HG03097 (cell line): ENCODE results near the gene WNK3.
"Not testable (repeated sequence)": the region's sequence is repeated elsewhere in the genome, so short reads cannot be mapped to it uniquely, and the experiment has no call there.

Experiments used
- ATAC-seq: cut with Tn5 transposase; IDR thresholded peaks from one replicate; pipeline ENCODE4 v1.9.1; 2021; ENCODE audit not compliant: unreplicated experiment, low FRiP score

WNK3 gene

DNA sequence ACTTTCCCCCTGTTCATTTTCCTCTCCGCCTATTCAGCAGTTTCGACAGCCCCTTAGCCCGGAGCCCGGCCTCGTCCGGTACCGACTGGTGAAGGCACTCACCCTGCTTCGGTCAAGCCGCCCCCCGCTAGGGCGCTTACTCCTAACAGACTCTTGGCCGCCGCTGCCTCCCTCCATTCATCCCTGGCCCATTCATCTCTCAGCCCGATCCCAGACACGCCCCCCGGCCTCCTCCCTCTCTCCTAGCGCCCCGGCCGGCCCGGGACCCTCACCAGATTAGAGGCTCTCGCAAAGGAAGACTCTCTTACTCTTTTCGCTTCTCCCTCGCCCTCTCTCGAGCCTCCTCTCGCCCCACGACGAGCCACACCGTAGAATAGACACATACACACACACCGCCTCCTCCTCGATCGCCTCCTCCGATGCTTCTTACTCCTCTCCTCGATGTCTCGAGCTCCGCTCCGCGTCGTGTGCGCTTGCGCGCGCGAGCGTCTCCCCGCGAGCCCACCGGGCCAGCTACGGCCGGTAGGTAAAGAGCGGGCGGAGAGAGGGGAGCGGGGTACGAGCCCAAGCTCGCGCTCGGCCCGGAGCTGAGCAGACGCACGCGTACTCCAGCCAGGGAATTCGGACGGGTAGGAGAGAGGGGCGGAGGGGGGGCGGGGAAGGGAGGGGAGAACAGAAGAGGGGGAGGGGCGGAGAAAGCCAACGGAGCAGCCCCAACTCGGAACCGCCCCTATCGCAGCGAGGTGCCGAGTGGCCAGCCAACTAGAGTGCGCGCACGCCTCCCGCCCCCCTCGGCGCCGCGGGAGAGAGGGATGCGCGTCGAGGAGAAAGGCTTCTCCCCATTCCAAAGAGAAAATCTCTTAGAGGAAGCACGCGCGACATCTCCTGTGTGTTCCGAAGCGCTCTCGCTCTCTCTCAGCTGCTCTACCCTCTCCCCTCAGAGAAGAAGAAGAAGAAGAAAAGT is at the start of gene WNK3:
Gene WNK3 (minus strand): TSS at position 633 of the 964 bp plus-strand sequence.
- ATAC-seq, result no peak

DNA sequence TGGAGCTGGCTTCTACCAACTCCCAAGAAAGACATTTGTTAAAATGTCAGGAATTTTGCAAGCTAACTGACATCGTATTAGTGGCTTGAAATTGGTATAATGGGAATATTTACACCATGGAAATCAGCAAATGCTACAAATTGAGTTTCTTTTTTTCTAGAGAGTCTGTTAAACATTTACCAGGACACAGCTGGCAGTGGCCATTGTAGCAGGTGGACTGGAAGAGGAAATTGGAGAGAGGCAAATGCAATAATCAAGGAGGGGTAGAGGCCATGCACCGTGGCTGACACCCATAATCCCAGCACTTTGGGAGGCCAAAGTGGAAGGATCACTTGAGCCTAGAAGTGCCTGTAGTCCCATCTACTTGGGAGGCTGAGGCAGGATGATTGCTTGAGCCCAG is 49.4 kb upstream of the WNK3 start:
- ATAC-seq, result no peak

DNA sequence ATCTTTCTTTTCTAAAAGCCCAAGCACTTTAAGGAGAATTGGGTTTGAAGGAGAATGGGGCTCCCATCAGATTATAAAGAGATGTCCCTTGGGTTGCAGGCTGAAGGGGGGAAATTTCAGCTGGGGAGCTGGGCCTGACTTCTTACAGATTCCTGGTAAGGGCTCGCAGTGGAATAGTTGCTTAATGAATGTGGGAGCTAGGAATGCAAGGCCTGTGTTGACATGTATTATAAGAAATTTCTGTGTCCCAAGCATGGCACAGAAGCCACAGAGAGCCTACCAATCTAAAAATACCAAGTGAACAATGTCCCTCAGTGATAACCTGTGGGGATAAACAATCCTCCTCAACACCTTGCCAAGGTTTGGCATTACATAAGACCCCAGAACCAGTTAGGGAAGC is 39.3 kb upstream of the WNK3 start:
- no peak for ATAC-seq

DNA sequence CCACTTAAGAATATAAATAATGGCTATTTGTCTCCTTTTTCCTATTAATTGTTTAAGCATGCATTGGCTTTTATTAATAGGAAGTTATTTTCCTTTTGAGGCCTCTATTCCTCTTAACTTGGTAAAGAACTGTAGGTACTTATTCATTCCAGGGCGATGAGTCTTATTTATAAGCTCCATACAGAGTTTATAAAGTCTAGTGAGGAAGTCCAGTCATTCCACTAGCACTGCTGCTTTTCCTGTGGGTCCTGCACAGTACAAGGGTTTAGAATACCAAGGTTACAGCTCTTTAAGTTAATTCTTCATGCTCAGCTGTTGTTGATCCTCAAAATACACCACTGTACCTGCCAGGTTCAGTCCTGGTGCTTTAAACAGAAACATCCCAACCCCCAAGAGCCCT is 28.5 kb upstream of the WNK3 start:
- no peak for ATAC-seq

DNA sequence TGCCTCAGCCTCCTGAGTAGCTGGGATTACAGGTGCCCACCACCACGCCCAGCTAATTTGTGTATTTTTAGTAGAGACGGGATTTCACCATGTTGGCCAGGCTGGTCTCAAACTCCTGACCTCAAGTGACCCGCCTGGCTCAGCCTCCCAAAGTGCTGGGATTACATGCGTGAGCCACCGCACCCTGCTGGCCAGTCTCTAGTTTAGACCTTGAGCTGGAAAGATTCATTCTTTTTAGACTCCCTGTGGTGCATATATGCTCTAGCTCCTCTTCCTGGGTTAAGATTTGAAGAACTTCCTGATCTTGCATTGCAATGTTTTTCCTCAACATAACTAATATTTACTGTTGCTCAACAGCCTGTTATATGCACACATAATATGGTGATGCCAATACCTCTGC is 26.8 kb upstream of the WNK3 start:
- ATAC-seq, result not testable (repeated sequence)

DNA sequence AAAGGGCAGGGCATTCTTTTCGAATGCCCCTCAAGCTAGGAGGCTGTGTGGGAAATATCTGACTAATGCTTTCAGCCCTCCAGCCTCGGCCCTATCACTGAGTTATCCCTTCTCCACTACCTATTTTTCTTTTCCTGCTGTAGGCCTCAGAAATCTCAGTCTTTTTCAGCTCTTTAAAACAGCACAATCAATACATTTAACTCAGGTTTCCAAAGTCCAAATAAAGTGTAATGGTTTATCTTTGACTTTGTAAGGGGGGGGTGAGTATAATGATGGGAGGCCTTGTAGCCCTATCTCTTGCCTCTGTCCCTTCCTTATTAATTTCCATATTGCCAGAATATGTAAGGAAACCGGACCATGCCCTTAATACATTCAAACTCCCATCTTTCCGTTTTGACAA is 1.6 kb upstream of the WNK3 start:
- no peak for ATAC-seq

DNA sequence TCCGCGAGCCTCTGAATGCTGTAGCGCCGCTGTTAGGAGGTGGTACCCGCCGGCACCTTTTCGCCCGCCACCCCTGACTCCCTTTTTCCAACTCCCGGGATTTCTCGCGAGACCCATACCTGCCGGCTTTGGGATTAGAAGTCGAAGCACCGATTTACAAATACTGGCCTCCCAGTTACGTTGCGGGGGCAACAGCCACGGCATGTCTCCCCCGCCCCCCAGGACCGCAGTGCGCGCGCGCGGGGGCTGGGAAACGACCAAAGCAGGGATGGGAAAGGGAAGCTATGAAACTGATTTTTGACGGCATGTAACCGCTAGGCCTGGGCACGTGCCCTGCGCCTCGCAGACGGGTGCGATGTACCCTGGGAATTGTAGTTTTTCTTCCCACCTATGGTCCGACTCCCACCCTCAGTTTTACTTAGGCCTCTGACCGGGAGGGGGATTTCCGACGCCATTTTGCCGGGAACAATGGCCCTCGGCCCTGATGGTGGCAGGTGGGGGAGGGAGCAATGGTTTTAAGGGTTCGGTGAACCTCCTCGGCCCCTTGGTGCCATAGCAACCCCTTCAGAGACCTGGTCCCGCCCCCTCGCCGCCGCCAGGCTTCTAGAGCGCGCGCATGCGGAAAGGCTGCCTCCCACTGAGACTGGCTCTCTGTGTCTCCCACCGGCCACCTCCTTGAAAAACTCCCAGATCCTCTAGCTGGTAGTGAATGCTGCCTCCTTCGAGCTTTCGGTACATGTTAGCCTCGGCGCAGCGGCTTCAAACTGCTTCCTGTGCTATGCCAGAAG is 772 bp upstream of the WNK3 start:
- no peak for ATAC-seq

DNA sequence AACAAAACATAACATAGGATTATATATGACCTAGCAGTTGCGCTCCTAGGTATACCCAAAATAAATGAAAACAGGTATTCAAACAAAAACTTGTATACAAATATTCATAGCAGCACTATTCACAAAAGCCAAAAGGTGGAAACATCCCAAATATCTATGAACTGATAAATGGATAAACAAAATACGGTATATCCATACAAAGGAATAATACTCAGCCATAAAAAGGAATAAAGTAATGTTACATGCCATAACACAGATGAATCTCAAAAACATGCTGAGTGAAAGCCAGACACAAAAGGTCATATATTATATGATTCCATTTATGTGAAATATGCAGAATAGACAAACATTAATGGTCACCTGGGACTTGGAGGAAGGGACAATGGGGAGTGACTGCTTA is 5.2 kb downstream of the WNK3 start:
- ATAC-seq, result no peak

DNA sequence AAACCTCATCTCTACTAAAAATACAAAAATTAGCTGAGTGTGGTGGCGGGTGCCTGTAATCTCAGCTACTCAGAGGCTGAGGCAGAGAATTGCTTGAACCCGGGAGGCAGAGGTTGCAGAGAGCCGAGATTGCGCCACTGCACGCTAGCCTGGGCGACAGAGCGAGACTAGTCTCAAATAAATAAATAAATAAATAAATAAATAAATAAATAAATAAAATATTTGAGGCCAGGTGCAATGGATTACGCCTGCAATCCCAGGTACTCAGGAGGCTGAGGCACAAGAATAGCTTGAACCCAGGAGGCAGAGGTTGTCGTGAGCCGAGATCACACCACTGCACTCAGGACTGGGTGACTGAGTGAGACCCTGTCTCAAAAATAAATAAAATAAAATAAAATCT is 20.5 kb downstream of the WNK3 start:
- not testable (repeated sequence) for ATAC-seq

DNA sequence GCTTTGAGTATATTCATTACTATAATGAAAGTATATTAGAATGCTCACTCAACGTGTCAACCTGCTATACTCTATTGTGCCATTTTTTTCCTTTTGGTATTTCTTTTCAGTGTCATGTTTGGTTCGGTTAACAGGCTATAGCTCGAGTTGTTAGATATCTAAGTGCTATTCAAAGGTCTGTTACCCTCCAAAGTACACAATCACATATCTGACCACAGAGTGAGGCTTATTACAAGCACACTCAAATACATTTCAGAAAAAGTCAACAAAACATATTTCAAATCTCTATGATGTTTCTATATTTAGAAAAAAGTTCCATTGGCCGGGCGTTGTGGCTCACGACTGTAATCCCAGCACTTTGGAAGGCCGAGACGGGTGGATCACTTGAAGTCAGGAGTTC is 32.8 kb downstream of the WNK3 start:
- no peak for ATAC-seq

DNA sequence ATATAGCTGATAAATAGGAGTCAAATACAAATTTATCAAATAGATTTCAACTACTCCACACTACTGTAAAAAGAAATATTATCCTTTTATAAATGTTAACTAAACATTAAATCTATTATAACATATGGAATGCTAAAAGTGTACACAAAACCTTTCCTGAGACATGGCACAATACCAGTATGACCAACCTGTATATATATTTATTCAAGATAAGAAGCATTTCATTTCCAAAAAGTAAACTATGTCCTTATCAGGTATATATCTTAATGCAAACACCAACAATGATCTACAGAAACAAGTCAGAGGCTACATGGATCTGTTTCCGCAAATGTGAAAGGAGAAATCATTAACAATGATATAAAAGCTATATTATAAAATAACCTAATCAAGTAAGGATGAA is 37.8 kb downstream of the WNK3 start:
- no peak for ATAC-seq

DNA sequence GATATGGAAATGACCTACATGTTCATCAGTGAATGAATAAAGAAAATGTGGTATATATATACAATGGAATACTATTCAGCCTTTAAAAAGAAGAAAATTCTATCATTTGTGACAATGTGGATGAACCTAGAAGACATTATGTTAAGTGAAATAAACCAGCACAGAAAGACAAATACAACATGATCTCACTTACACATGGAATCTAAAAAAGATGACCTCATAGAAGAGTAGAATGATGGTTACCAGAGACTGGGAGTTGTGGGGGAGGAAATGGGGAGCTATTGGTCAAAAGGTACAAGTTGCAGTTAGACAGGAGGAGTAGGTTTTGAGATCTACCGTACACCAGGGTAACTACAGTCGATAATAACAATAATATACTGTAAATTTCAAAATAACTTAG is 51.5 kb downstream of the WNK3 start:
- ATAC-seq, result no peak

DNA sequence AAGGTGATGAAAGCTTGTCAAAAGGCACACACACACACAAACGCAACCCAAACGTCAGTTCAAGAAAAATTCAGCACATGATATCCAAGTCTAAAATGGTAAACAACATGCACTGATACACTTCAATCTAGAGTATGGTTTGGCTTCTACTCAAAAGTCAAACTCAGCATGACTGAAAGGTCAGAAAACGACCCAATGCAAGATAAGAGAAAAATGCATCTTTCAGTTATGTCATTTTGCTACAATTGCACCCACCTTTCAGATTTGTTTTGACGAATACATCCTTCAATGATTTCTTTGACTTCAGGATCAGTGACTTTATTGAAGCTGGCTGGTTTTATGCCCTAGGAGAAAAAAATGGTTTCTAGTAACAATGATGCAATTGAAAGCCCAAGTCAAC is 56.3 kb downstream of the WNK3 start:
- no peak for ATAC-seq

DNA sequence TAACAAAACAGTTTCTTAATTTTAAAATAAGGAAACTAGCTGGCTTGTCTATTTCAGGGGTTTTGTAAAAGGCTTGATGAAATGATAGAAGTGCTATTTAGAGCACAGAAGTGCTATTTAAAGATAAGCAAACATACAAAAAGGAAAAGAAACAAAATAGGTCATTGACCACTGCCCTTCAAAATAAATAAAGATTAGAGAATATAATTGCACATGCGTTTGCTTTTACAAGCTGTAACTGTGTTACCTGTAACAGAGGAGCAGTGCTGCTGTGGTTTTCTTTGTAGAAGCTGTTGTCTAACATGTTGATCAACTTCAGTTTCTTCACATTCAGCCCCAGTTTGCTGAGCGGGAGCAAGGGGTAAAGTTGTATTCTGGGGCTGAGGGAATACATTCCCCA is 63.5 kb downstream of the WNK3 start:
- no peak for ATAC-seq

DNA sequence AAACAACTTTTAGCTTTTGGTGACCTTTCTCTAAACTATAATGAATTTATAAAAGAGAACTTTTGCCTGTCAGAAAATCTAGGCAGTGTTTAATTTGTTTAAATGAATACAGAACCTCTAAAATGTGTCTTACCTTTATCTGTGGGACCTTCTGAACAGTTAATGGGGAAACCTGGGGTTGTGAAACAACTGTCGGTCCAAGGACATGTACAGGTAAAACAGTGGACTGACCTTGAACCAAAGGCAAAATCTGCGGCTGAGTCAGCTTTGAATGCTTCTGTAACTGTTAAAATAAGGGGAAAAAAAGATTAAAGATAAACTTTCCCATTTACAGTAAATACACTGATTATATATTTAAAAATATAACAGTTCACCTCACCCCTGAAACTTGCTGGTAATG is 65.1 kb downstream of the WNK3 start:
- ATAC-seq, result no peak

DNA sequence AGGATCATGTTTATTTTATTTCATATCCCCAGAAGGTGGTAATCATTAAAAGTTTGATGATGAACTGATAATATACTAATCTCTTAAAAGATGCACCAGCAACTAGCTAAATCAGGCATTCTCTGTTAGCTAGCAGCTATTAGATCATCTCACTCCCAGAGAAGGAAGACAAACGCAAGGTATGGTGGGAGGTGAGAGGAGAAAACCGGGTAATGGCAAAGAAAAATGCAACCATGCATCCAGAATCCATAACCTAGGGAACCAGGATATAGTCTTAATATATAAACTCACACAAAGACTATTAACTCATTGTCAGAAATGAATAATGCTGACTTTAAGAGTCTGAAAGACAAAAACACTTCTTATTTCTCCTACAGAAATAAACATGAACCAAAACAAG is 66.1 kb downstream of the WNK3 start:
- ATAC-seq, result no peak

DNA sequence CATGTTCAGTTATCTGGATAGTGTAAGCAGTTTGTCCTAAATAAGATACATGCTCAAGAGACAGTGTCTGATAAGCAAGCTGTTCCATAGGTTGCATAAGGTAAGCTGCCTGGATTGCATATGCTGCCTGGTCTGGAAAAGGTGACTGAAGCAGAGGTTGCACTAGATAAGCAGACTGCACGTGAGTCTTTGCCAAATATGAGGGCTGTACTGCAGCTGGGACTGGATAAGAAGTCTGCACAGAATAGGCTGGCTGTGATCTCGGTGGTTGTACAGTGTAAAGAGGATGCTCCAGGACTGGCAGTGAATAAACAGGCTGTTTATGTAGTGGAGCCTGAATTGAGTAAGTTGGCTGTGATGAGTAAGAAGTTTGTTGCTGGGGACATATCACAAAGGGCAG is 68.9 kb downstream of the WNK3 start:
- no peak for ATAC-seq

DNA sequence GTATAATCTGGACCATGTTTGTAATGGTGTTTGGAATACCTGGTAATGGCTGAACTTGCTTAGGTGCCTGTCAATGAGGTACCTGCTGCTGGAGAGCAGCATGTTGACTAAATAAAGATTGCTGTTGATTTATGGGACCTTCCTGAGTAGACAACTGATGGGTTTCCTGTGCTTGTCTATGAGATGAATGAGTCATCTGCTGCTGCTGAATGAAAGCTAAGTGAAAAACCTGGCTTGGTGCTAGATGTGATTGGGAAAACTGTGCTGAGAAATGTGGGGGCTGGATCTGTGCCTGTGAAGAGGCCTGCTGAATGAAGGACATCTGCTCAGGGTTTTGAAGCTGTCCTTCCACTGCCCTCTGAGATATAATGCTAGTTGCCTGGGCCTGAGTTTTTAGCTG is 69.6 kb downstream of the WNK3 start:
- ATAC-seq, result no peak

DNA sequence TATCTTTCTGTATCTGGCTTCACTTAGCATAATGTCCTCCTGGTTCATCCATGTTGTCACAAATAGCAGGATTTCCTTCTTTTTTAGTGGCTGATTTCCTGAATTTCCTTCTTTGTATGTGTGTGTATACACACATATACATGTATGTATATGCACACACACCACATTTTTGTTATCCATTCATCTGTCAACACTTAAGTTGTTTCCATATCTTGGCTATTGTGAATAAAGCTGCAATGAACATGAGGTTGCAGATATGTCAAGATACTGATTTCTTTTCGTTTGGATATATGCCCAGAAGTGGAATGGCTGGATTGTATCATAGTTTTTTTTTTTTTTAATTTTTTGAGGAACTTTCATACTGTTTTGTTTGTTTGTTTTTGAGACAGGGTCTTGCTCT is 76.2 kb downstream of the WNK3 start:
- no peak for ATAC-seq

DNA sequence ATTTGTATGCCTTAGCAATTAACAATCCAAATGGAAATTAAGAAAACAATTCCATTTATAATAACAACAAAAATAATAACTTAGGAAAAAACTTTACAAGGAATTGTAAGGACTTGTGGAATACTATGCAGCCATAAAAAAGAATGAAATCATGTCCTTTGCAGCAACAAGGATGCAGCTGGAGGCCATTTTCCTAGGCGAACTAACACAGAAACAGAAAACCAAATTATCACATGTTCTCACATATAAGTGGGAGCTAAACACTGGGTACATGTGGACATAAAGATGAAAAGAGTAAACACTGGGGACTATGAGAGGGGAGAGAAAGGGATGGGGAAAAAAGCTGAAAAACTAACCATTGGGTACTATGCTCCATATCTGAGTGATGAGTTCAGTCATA is 77.4 kb downstream of the WNK3 start:
- no peak for ATAC-seq

DNA sequence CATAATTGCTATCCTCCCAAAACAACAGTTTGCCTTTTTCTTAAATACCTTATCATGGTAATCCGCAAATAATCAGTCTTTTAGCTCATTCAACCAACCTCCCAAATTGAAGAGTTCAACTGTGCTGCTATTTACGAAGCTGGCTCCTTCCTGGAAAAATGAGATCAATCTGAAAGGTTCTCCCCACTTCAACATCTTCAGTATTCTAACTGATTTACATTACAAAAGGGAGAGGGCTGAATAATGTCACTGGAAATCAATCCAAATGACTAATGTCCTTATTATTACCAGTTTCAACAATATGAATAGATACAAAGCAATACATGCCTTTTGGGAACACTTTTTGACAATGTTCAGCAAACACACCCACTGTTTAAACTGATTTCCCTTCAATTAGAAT is 86.2 kb downstream of the WNK3 start:
- no peak for ATAC-seq

DNA sequence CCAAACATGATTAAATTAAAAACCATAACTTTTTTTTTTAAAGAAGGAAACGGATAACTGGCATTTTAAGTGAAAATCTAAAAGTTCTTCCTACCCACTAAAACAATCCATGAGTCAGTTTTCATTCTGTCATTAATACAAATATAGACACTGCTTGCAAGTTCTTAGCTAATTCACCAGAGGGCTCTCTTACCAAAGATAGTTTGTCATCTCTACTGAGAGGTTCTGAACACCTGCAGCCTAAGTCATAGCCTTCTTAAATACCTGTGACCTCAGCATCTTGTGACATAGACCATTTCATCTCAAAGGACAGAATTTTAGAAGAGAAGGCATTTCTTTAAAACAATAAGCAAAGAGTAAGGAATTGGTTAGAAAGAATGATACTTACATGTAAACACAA is 109.5 kb downstream of the WNK3 start:
- ATAC-seq, result no peak
